PC-9 (cell line): ENCODE results near the gene MANEAL. TPM values are rescaled to one million over a fixed set of nuclear protein-coding genes. Genes with fewer than 3 reads are reported as not detected.

ENCODE experiments used
- BruUV-seq: library from RNA; stranded (reverse); fragments of 400-500 nt; replicated peaks from 2 replicates; lab custom pipeline; 2021; lab: Mats Ljungman, UMichigan
- CTCF ChIA-PET: fragments of 300-600 bp; sonication (Branson Sonifier 250); formaldehyde crosslinking; loops from one replicate; lab custom pipeline; 2022; ENCODE audit warnings: antibody characterized with exemption; lab: Charles Lee
- POLR2A ChIA-PET: fragments of 300-600 bp; sonication (Branson Sonifier 250); formaldehyde crosslinking; loops from one replicate; lab custom pipeline; 2022; ENCODE audit warnings: antibody characterized with exemption; ENCODE audit not compliant: unreplicated experiment; lab: Charles Lee
- DNase-seq, 2 experiments: peaks; one replicate each; pipeline versions ENCODE4 v3.0.0 to v3.0.0-alpha.2; 2015 to 2022; ENCODE audit warnings: mixed read lengths in 1 of 2
- H2AFZ ChIP-seq: fragments of 200-600 bp; sonication (generic); 2 replicates; pipeline ENCODE4 v1.8.1; 2017; ENCODE audit warnings: antibody characterized with exemption
- H3F3A ChIP-seq: fragments of 200-600 bp; sonication (generic); 2 replicates; pipeline ENCODE4 v1.8.1; 2017; ENCODE audit warnings: antibody characterized with exemption, mild to moderate bottlenecking, low read depth; ENCODE audit not compliant: insufficient read depth
- H3K27ac ChIP-seq: fragments of 200-600 bp; sonication (generic); 2 replicates; pipeline ENCODE4 v1.6.1; 2016; ENCODE audit warnings: mixed run types
- H3K27me3 ChIP-seq: fragments of 200-600 bp; sonication (generic); 2 replicates; pipeline ENCODE4 v1.6.1; 2016; ENCODE audit warnings: low read depth, mixed run types; ENCODE audit not compliant: insufficient read depth
- H3K36me3 ChIP-seq: fragments of 200-600 bp; sonication (generic); 2 replicates; pipeline ENCODE4 v1.6.1; 2016; ENCODE audit warnings: low read depth, mixed run types
- H3K4me1 ChIP-seq: fragments of 200-600 bp; sonication (generic); replicated peaks from 2 replicates; pipeline ENCODE4 v1.6.1; 2016; ENCODE audit warnings: mixed run types; ENCODE audit not compliant: insufficient read depth
- H3K4me2 ChIP-seq: fragments of 200-600 bp; sonication (generic); 2 replicates; pipeline ENCODE4 v1.6.1; 2017; ENCODE audit warnings: mixed run types
- H3K4me3 ChIP-seq: fragments of 200-600 bp; sonication (generic); 2 replicates; pipeline ENCODE4 v1.6.1; 2016; ENCODE audit warnings: mixed run types
- H3K79me2 ChIP-seq: fragments of 200-600 bp; sonication (generic); 2 replicates; pipeline ENCODE4 v1.6.1; 2017; ENCODE audit warnings: low read depth, mixed run types
- H3K9me2 ChIP-seq: fragments of 200-600 bp; sonication (generic); 2 replicates; pipeline ENCODE4 v1.8.1; 2017; ENCODE audit warnings: mild to moderate bottlenecking; ENCODE audit not compliant: insufficient read depth
- H3K9me3 ChIP-seq: fragments of 200-600 bp; sonication (generic); 2 replicates; pipeline ENCODE4 v1.8.1; 2016; ENCODE audit warnings: low read depth; ENCODE audit not compliant: insufficient read depth
- H4K20me1 ChIP-seq: fragments of 200-600 bp; sonication (generic); 2 replicates; pipeline ENCODE4 v1.8.1; 2017; ENCODE audit not compliant: insufficient read depth
- EZH2 ChIP-seq: fragments of 200-600 bp; sonication (generic); IDR thresholded peaks from 2 replicates; pipeline ENCODE4 v1.8.0; 2017; ENCODE audit warnings: antibody characterized with exemption, low read depth
- intact Hi-C: fragments of 100-400 bp; cut with micrococcal nuclease; formaldehyde crosslinking; loops from one replicate; pipeline ENCODE4 v1.10.0; 2022; ENCODE audit not compliant: unreplicated experiment
- total RNA-seq: library from RNA; stranded (reverse); gene quantifications from 2 replicates; pipeline ENCODE4 v1.2.3, GENCODE V29; 2021
- TF ChIP-seq, protein P1 (sequence below): fragments of 200-600 bp; sonication (generic); conservative IDR thresholded peaks from 2 replicates; pipeline ENCODE4 v1.6.1; 2017; ENCODE audit warnings: mixed run types, antibody characterized with exemption, mild to moderate bottlenecking, moderate library complexity

MANEAL gene
- total RNA-seq, 1 experiment from 2014 or later, result 11.3 TPM

DNA sequence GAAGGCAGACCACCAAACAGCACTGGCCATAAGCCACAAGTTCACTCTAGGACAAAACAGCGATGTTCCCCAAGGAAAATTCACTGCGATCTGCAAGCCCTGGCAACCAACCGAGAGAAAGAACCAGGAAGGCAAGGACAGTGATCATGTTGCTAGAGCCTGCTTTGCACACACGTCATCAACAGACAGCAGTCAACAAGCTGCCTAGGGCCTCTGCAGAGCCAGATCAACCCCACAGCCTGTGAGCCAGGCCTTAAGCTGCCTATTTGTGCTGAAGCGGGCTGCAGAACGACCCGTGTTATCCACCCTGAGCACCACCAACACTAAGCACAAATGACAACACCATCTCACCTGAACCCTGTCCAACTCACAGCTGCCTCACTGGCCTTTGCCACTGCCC is 20.6 kb downstream of the MANEAL start:
- peaks cover 7% of the 10 kb centered on the region for H3K4me1 ChIP-seq
- no peak for DNase-seq
- intact Hi-C loops, result no loop called here
- H3K4me3 ChIP-seq, result no peak overlapping the region
- ChIA-PET POLR2A (interaction anchor here (0.6 kb wide), 1 partner anchor 32 kb away, joined by 5 read pairs; no protein-coding TSS in a partner anchor), CTCF (interaction anchor here (0.6 kb wide), 1 partner anchor 160 kb away, joined by 3 read pairs; no protein-coding TSS in a partner anchor)
- H3K9me2 ChIP-seq, result no peaks in the 10 kb centered on the region
- no peaks in the 10 kb centered on the region for H3K9me3 ChIP-seq
- peaks cover 8% of the 10 kb centered on the region; the same call in 1 of the 2 replicates for H4K20me1 ChIP-seq
- H3F3A ChIP-seq, result peaks cover 14% of the 10 kb centered on the region
- TF ChIP-seq, protein P1, sequence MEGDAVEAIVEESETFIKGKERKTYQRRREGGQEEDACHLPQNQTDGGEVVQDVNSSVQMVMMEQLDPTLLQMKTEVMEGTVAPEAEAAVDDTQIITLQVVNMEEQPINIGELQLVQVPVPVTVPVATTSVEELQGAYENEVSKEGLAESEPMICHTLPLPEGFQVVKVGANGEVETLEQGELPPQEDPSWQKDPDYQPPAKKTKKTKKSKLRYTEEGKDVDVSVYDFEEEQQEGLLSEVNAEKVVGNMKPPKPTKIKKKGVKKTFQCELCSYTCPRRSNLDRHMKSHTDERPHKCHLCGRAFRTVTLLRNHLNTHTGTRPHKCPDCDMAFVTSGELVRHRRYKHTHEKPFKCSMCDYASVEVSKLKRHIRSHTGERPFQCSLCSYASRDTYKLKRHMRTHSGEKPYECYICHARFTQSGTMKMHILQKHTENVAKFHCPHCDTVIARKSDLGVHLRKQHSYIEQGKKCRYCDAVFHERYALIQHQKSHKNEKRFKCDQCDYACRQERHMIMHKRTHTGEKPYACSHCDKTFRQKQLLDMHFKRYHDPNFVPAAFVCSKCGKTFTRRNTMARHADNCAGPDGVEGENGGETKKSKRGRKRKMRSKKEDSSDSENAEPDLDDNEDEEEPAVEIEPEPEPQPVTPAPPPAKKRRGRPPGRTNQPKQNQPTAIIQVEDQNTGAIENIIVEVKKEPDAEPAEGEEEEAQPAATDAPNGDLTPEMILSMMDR, result no peak
- no peak for TF ChIP-seq EZH2
- no peak overlapping the region for H3K4me2 ChIP-seq
- no TSS peak for BruUV-seq
- H3K36me3 ChIP-seq, result peaks cover 15% of the 10 kb centered on the region
- no peaks in the 10 kb centered on the region for H3K27me3 ChIP-seq
- peaks cover 16% of the 10 kb centered on the region for H3K79me2 ChIP-seq
- H3K27ac ChIP-seq, result no peak overlapping the region
- no peak overlapping the region for H2AFZ ChIP-seq

DNA sequence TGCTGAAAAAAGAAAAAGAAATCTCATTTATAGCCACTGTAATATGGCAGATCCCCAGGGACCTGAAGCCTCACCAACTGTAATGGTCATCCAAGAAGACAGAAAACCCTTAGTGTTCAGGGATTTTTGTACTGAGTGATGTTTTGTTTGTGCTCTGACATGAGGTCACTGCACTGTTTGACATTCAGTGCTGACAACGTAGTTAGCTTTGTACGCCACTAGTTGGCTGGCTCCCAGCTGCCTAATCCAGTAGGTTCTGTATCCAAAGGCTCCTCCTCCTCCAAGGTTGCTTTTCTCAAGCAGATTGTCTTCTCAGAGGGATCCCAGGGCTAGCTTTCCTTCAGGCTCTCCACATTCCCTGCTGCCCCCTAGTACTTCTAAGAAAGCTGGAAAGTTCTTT is 23.8 kb downstream of the MANEAL start:
- no peak overlapping the region for H3K27ac ChIP-seq
- POLR2A ChIA-PET, result no interaction called here
- peaks cover 24% of the 10 kb centered on the region for H3K36me3 ChIP-seq

DNA sequence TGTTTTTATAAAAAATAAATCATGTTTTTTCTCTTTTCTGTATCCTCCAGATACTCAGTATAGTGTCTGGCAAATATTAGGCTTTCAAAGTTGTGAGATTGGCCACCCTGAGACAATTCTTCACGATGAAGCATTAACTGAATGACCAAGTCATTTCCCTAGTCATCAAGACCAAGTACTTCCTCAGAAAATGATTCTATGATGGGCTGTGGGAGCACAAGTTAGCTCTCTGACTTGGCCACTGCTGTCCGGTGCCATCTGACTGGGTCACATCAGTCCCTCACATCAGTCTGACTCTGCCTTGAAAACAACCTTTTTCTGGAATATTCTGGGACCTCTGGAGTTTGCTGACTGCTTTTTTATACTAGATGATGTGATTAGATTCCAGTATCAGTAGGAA is 27.8 kb downstream of the MANEAL start:
- Histone ChIP-seq H3K27me3 (no peaks in the 10 kb centered on the region), H3K4me1 (no peaks in the 10 kb centered on the region), H3K9me2 (no peaks in the 10 kb centered on the region), H3K4me2 (no peak overlapping the region), H4K20me1 (no peaks in the 10 kb centered on the region), H3K4me3 (no peak overlapping the region), H3K27ac (no peak overlapping the region), H3K79me2 (no peaks in the 10 kb centered on the region), H3K36me3 (peaks cover 35% of the 10 kb centered on the region), H3F3A (no peaks in the 10 kb centered on the region; the same call in 1 of the 2 replicates), H3K9me3 (no peaks in the 10 kb centered on the region), H2AFZ (no peak overlapping the region)
- ChIA-PET POLR2A (no interaction called here), CTCF (interaction anchor here (0.6 kb wide), 1 partner anchor 14 kb away, joined by 7 read pairs; the partner anchor contains the start of genes C1orf122 and YRDC)
- no peak for DNase-seq
- intact Hi-C loops, result no loop called here
- no TSS peak for BruUV-seq
- TF ChIP-seq EZH2, result no peak
- TF ChIP-seq, protein P1, result no peak

More for the DNA sequence above, 23.8 kb downstream of the MANEAL start:
- no peaks in the 10 kb centered on the region for H3K9me3 ChIP-seq
- peaks cover 2% of the 10 kb centered on the region; the same call in 1 of the 2 replicates for H3F3A ChIP-seq
- no TSS peak for BruUV-seq
- DNase-seq, result no peak
- H3K9me2 ChIP-seq, result no peaks in the 10 kb centered on the region
- H2AFZ ChIP-seq, result no peak overlapping the region
- no peak overlapping the region for H3K4me3 ChIP-seq
- no peak for TF ChIP-seq EZH2
- TF ChIP-seq, protein P1, result no peak
- CTCF ChIA-PET, result no interaction called here
- H3K27me3 ChIP-seq, result no peaks in the 10 kb centered on the region
- intact Hi-C loops, result no loop called here
- peaks cover 6% of the 10 kb centered on the region; the same call in 1 of the 2 replicates for H4K20me1 ChIP-seq
- H3K79me2 ChIP-seq, result no peaks in the 10 kb centered on the region
- no peak overlapping the region for H3K4me2 ChIP-seq
- H3K4me1 ChIP-seq, result no peaks in the 10 kb centered on the region
